Astrocyte of the cerebellum (primary cell): ENCODE results near the gene ARF4.

Source experiments
- DNase-seq: peaks from one replicate; pipeline ENCODE4 v3.0.0-alpha.2; 2011; ENCODE audit warnings: low read depth
- H3K4me3 ChIP-seq: 2 replicates; pipeline ENCODE4 v1.5.1; 2011; ENCODE audit warnings: mild to moderate bottlenecking, low read depth, low read length, moderate library complexity
- in situ Hi-C: cut with HindIII; loops from 2 replicates; pipeline ENCODE4 v1.10.0; 2017; ENCODE audit warnings: low sequenced_read_pairs
- TF ChIP-seq, protein P1 (sequence below): IDR thresholded peaks from 2 replicates; pipeline ENCODE4 v1.5.1; 2012; ENCODE audit warnings: low read length, low read depth, moderate library complexity, mild to moderate bottlenecking; ENCODE audit errors: missing control alignments

The ARF4 gene

DNA sequence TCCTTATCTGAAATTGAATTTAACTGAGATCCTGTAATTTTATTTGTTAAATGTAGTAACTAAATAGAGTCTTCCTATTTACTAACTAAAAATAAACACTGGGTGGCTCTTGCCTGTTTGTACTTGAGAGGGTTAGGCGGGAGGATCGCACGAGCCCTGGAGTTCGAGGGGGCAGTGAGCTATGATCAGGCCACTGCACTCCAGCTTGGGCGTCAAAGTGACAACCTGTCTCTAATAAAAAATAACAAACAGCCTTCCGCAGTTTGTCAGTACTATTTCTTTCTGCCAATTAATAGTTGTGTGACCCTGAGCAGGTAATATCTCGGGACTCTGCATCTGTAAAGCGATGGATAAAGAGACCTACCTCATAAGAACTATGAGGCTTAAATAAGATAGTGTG is 41.8 kb downstream of the ARF4 start:
- TF ChIP-seq, protein P1, sequence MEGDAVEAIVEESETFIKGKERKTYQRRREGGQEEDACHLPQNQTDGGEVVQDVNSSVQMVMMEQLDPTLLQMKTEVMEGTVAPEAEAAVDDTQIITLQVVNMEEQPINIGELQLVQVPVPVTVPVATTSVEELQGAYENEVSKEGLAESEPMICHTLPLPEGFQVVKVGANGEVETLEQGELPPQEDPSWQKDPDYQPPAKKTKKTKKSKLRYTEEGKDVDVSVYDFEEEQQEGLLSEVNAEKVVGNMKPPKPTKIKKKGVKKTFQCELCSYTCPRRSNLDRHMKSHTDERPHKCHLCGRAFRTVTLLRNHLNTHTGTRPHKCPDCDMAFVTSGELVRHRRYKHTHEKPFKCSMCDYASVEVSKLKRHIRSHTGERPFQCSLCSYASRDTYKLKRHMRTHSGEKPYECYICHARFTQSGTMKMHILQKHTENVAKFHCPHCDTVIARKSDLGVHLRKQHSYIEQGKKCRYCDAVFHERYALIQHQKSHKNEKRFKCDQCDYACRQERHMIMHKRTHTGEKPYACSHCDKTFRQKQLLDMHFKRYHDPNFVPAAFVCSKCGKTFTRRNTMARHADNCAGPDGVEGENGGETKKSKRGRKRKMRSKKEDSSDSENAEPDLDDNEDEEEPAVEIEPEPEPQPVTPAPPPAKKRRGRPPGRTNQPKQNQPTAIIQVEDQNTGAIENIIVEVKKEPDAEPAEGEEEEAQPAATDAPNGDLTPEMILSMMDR: no peak
- H3K4me3 ChIP-seq: peak overlapping the region; percentile 67
- no peak for DNase-seq
- in situ Hi-C loops: no loop called here

DNA sequence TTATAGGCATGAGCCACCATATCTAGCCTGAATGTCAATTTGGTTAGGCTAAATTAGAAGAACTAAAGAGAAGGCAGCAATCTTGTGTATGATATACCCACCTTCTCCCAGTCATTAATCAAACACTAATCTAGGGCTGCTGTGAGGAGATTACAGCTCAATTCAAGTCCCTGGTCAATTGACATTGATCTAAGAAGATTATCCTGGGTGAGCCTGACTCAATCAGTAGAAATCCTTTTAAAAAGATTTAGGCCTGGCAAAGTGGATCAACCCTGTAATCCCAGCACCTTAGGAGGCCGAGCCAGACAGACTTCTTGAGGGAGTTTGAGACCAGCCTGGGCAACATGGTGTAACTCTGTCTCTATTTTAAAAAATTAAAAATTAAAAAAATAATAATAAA is 50.5 kb downstream of the ARF4 start:
- H3K4me3 ChIP-seq: no peak overlapping the region
- TF ChIP-seq, protein P1: no peak
- in situ Hi-C loops: no loop called here
- no peak for DNase-seq

DNA sequence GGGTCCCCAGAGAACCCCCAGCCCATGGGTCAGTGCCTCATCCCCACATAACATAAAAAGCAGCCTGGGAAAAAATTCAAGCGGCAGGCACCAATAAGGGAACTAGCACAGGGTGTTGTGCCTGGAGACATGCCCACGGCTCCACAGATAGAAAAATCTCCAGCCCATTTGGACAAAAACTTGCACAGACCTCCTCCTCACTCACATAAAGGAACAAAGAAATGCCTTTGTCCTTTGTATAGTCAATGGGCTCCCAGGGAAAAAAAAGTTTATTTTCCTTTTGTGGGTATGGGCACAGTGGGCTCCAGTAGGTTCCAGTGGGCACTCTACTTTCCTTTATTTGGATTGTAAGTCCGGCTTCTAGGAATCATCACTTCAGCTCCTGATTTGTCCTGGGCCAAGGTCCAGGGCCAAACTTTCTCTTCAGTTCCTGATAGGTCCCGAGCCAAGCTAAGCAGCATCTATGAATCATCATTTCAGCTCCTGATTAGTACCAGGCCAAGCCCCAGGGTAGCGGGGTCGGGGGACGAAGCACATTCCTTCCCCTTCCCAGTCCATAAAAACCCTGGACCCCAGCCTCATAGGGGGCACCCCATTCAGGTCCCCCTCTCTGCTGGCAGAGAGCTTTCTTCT is 51.4 kb downstream of the ARF4 start:
- no peak overlapping the region for H3K4me3 ChIP-seq
- in situ Hi-C loops: no loop called here
- DNase-seq: no peak
- TF ChIP-seq, protein P1: no peak

DNA sequence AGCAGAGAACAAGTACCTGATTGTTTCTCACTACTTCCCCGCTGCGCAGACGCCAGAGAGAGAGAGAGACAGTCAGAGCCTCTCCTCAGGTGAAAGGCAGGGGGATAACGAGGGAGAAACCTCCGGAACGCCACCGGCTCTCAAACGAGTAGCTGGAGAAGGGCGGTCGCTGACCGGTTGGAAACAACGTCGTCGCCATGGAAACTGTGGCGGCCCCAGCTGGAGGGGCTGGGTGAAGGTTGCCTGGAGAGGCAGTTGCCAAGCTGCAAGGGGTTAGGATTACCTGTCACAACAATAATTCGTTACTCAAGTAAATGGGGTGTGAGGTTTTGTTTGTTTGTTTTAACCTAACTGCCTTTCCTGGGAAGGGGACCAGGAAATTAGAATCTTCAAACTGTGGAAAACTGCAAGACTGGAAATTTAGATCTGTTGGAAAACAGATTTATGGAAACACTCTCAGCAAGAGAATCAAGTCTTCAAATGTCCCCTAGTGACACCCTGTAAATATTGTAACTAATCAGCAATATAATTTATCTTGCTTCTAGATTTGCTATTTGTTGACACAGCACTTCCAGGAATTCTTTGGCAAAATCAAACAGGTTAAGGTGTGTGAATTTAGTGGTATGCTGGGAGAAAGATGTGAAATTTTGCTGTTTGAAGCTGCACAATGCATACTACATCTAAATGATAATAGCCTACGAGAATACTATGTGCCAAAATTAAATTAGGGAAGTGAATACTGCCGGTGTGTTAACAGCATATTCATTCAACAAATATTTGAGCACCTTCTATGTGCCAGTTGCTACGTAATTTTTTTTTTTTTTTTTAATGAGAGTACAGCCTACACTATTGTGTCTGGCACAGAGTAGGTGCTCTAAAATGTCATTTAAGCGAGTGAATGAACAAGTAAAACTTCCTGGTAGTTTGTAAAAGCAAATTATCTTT is 52.7 kb downstream of the ARF4 start, which contains the start of gene DNAH12:
DNAH12 (minus strand) TSS at position 164 of the 945 bp plus-strand sequence. CDS start 1,474 bp downstream, outside the sequence.
- H3K4me3 ChIP-seq: peak within 1 kb of the TSS; percentile 30
- DNase-seq: peak; percentile 26
- TF ChIP-seq, protein P1: no peak
- in situ Hi-C loops: no loop called here

DNA sequence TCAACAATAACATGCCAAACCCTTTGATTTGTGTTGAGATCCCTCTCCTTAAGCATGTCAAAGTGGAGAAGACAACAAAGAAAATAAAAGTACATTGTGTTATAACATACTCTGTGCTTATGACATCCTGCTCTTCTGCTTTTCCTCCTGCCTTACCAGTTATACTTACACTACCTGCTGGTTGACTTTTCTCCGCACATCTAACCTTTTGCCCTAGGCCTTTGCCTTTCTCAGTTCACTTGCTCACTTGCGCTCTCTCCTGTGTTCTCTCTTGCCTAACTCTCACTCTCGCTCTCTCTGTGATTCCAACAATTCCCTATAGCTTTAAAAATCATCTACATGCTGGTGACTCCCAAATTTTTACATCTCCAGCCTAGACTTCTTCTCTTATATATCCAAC is 58.7 kb downstream of the ARF4 start:
- TF ChIP-seq, protein P1: no peak
- in situ Hi-C loops: no loop called here

DNA sequence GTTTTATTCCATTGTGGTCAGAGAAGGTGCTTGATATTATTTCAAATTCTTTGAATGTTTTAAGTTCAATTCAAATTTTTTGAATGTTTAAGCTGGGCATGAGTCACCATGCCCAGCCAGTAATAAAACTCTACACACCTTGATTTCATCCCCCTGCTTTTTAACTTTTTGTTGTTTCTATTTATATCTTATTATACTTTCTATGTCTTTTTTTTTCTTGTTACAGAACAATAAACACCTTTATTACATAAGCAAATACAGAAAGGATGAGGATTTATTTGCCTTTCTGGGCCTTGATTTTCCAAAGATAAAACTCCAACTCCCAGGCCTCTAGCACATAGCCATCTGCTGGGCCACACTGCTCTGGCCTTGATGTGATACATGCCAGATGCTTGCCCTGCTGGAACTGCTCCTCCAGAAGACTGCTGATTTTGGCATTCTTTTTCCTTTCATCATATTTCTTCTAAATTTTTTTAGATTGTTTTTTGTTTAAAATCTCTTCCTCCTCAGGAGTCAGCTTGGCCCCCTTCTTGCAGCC is 67.0 kb downstream of the ARF4 start:
- TF ChIP-seq, protein P1: no peak
- H3K4me3 ChIP-seq: no peak overlapping the region
- no peak for DNase-seq
- in situ Hi-C loops: no loop called here

More for the DNA sequence above, 58.7 kb downstream of the ARF4 start:
- DNase-seq: no peak
- H3K4me3 ChIP-seq: no peak overlapping the region
